IMR-90 (cell line): Measurements from ENCODE around the gene CNOT6. TPM values are rescaled to one million over a fixed set of nuclear protein-coding genes. Genes with fewer than 3 reads are reported as not detected.

ENCODE experiments used
- ATAC-seq: fragments of 200-7000 bp; cut with Tn5 transposase; 2 replicates; pipeline ENCODE4 v1.9.1; 2020; ENCODE audit warnings: low read depth, mild to moderate bottlenecking, moderate library complexity
- BruUV-seq: library from RNA; stranded (reverse); fragments of 400-500 nt; replicated peaks from 2 replicates; lab custom pipeline; 2021; lab: Mats Ljungman, UMichigan
- CTCF ChIA-PET: fragments of 300-600 bp; formaldehyde crosslinking; extraction: SDS; loops from one replicate; lab custom pipeline; 2021; ENCODE audit warnings: antibody characterized with exemption; lab: Yijun Ruan, JAX
- POLR2A ChIA-PET: fragments of 300-600 bp; sonication (Branson Sonifier 250); formaldehyde crosslinking; loops from one replicate; lab custom pipeline; 2022; ENCODE audit warnings: antibody characterized with exemption; ENCODE audit not compliant: unreplicated experiment; lab: Charles Lee
- DNase-seq: peaks from one replicate; pipeline ENCODE4 v3.0.0; 2013
- H2AFZ ChIP-seq: replicated peaks from 2 replicates; pipeline ENCODE3; 2013; ENCODE audit warnings: low read length, mild to moderate bottlenecking; ENCODE audit not compliant: poor library complexity
- H2AK5ac ChIP-seq: 2 replicates; pipeline ENCODE4 v1.6.1; 2013; ENCODE audit warnings: low read depth, low read length, inconsistent platforms
- H2AK9ac ChIP-seq: replicated peaks from 2 replicates; pipeline ENCODE3; 2013; ENCODE audit warnings: mild to moderate bottlenecking, low read depth, low read length, moderate library complexity; ENCODE audit not compliant: poor library complexity
- H2BK120ac ChIP-seq: 2 replicates; pipeline ENCODE4 v1.6.1; 2013; ENCODE audit warnings: low read depth, low read length, inconsistent platforms
- H2BK15ac ChIP-seq: 3 replicates; pipeline ENCODE4 v1.6.1; 2013; ENCODE audit warnings: low read depth, low read length, inconsistent platforms
- H2BK20ac ChIP-seq: 2 replicates; pipeline ENCODE4 v1.6.1; 2013; ENCODE audit warnings: low read depth, mild to moderate bottlenecking, inconsistent platforms, low read length, moderate library complexity
- H2BK5ac ChIP-seq: 2 replicates; pipeline ENCODE4 v1.6.1; 2013; ENCODE audit warnings: mild to moderate bottlenecking, low read depth, low read length, inconsistent platforms; ENCODE audit not compliant: poor library complexity, severe bottlenecking
- H3K14ac ChIP-seq: replicated peaks from 2 replicates; pipeline ENCODE4 v1.6.1; 2013; ENCODE audit warnings: low read depth, low read length, inconsistent platforms
- H3K18ac ChIP-seq: 2 replicates; pipeline ENCODE4 v1.6.1; 2013; ENCODE audit warnings: low read depth, low read length, control low read depth
- H3K23ac ChIP-seq: 2 replicates; pipeline ENCODE4 v1.6.1; 2013; ENCODE audit warnings: low read depth, low read length, inconsistent platforms
- H3K27ac ChIP-seq: 2 replicates; pipeline ENCODE4 v1.5.1; 2013; ENCODE audit warnings: mild to moderate bottlenecking, control low read depth, low read length; ENCODE audit not compliant: insufficient read depth
- H3K27me3 ChIP-seq: 2 replicates; pipeline ENCODE4 v1.6.1; 2013; ENCODE audit warnings: low read length; ENCODE audit not compliant: control insufficient read depth, insufficient read depth
- H3K36me3 ChIP-seq: 2 replicates; pipeline ENCODE4 v1.6.1; 2013; ENCODE audit warnings: low read length, mixed read lengths; ENCODE audit not compliant: control insufficient read depth, insufficient read depth
- H3K4ac ChIP-seq: 2 replicates; pipeline ENCODE4 v1.6.1; 2013; ENCODE audit warnings: low read depth, low read length, inconsistent platforms
- H3K4me1 ChIP-seq: 2 replicates; pipeline ENCODE4 v1.6.1; 2013; ENCODE audit warnings: low read length, mixed read lengths; ENCODE audit not compliant: control insufficient read depth, insufficient read depth
- H3K4me2 ChIP-seq: 2 replicates; pipeline ENCODE4 v1.6.1; 2013; ENCODE audit warnings: low read depth, mild to moderate bottlenecking, control low read depth, low read length, moderate library complexity
- H3K4me3 ChIP-seq: 2 replicates; pipeline ENCODE4 v1.5.1; 2013; ENCODE audit warnings: low read depth, mild to moderate bottlenecking, control low read depth, low read length, moderate library complexity; ENCODE audit not compliant: insufficient read depth
- H3K56ac ChIP-seq: 2 replicates; pipeline ENCODE4 v1.6.1; 2013; ENCODE audit warnings: low read length, inconsistent platforms; ENCODE audit not compliant: insufficient read depth; ENCODE audit errors: extremely low read depth
- H3K79me1 ChIP-seq, 2 experiments: 2 replicates each; pipeline ENCODE4 v1.6.1; 2013; ENCODE audit warnings: low read length in 2 of 2, inconsistent platforms in 1 of 2, low read depth in 1 of 2
- H3K9ac ChIP-seq: 2 replicates; pipeline ENCODE4 v1.6.1; 2013; ENCODE audit warnings: low read depth, low read length, control low read depth
- H3K9me1 ChIP-seq: 2 replicates; pipeline ENCODE4 v1.6.1; 2013; ENCODE audit warnings: low read length, inconsistent platforms; ENCODE audit not compliant: insufficient read depth
- H3K9me3 ChIP-seq: 2 replicates; pipeline ENCODE4 v1.6.1; 2013; ENCODE audit warnings: low read length; ENCODE audit not compliant: control insufficient read depth, insufficient read depth
- H4K20me1 ChIP-seq: 2 replicates; pipeline ENCODE4 v1.6.1; 2013; ENCODE audit warnings: low read length, inconsistent platforms; ENCODE audit not compliant: insufficient read depth
- H4K5ac ChIP-seq: 2 replicates; pipeline ENCODE4 v1.6.1; 2013; ENCODE audit warnings: mild to moderate bottlenecking, low read depth, low read length, control low read depth
- H4K8ac ChIP-seq, 2 experiments: 2 replicates each; pipeline ENCODE4 v1.6.1; 2013; ENCODE audit warnings: low read depth in 2 of 2, low read length in 2 of 2, control low read depth in 1 of 2, inconsistent platforms in 1 of 2
- H4K91ac ChIP-seq: 2 replicates; pipeline ENCODE4 v1.6.1; 2013; ENCODE audit warnings: low read depth, low read length, inconsistent platforms; ENCODE audit not compliant: insufficient read depth
- ELK1 ChIP-seq: fragments of 150-350 bp; IDR thresholded peaks from 2 replicates; pipeline ENCODE4 v1.6.1; 2016; ENCODE audit warnings: low read depth, mild to moderate bottlenecking, low read length, moderate library complexity, borderline replicate concordance
- NFE2L2 ChIP-seq: fragments of 150-350 bp; IDR thresholded peaks from 2 replicates; pipeline ENCODE4 v1.6.1; 2016; ENCODE audit warnings: low read depth, mild to moderate bottlenecking, low read length
- RFX5 ChIP-seq: IDR thresholded peaks from 2 replicates; pipeline ENCODE4 v1.8.0; 2012; ENCODE audit warnings: low read depth, mild to moderate bottlenecking, low read length, moderate library complexity
- USF2 ChIP-seq: fragments of 150-350 bp; IDR thresholded peaks from 2 replicates; pipeline ENCODE4 v1.6.1; 2017; ENCODE audit warnings: mild to moderate bottlenecking, antibody characterized with exemption, low read length, low read depth
- WGBS, 2 experiments: methylation state at CpG; one replicate each; pipeline versions ENCODE4 v1.1.5 to v1.1.7; 2013; ENCODE audit warnings: missing lambda C conversion rate in 2 of 2; ENCODE audit not compliant: insufficient read length in 1 of 2; ENCODE audit errors: extremely low coverage in 2 of 2; 5-methylcytosine and 5-hydroxymethylcytosine counted together
- dilution Hi-C: fragments of 300-500 bp; cut with HindIII; formaldehyde crosslinking; loops from one replicate; pipeline ENCODE4 v1.14.3; 2018; ENCODE audit warnings: low sequenced_read_pairs; ENCODE audit not compliant: unreplicated experiment
- in situ Hi-C: fragments of 300-500 bp; cut with MboI; formaldehyde crosslinking; loops from 3 replicates; pipeline ENCODE4 v1.14.3; 2019; ENCODE audit warnings: low sequenced_read_pairs, inconsistent platforms, mixed read lengths
- intact Hi-C: fragments of 100-400 bp; cut with micrococcal nuclease; formaldehyde crosslinking; loops from 2 replicates; pipeline ENCODE4 v1.10.0; 2022
- polyA plus RNA-seq, 3 experiments: library from polyadenylated mRNA; depleted of rRNA; stranded (reverse); fragments of >200 nt; gene quantifications; 2 replicates each; pipeline ENCODE4 v1.2.3, GENCODE V29; 2012; ENCODE audit warnings: low replicate concordance in 1 of 3
- total RNA-seq: library from RNA; depleted of rRNA; stranded (reverse); fragments of >200 nt; gene quantifications from 2 replicates; pipeline ENCODE4 v1.2.3, GENCODE V29; 2012

CNOT6 gene
- total and polyA plus RNA-seq, 2 of the 4 experiments (the other 2 are of a cell fraction) = 9.7 to 10.8 TPM

- H3K36me3 ChIP-seq = peaks cover 6% of the 10 kb centered on the region
- no peaks in the 10 kb centered on the region for H3K9me3 ChIP-seq
- H4K20me1 ChIP-seq = peaks cover 43% of the 10 kb centered on the region
- POLR2A ChIA-PET = no interaction called here
- no peak overlapping the region for H3K27ac ChIP-seq
- H3K4me2 ChIP-seq = no peak overlapping the region
- H2BK20ac ChIP-seq = no peak overlapping the region
- H3K9me1 ChIP-seq = peaks cover 10% of the 10 kb centered on the region
- no peak overlapping the region for H3K56ac ChIP-seq
- no peak overlapping the region for H3K9ac ChIP-seq
- CTCF ChIA-PET = no interaction called here
- H3K4me3 ChIP-seq = no peak overlapping the region
- no peak overlapping the region for H2AK9ac ChIP-seq
- in situ Hi-C loops (no loop called here), dilution Hi-C loops (no loop called here), intact Hi-C loops (no loop called here)
- DNase-seq (no peak), ATAC-seq (no peak)
- H2BK5ac ChIP-seq = no peak overlapping the region
- H2BK120ac ChIP-seq = no peak overlapping the region
- H2AFZ ChIP-seq = no peak overlapping the region
- peaks cover 41 to 63% of the 10 kb centered on the region in 2 experiments for H3K79me1 ChIP-seq
- no peak overlapping the region for H4K8ac ChIP-seq
- 74% methylated on average over 2 of the region's 3 CpGs; no CpG with 5 or more reads in 1 of the 2 experiments for WGBS, 2 experiments
- TF ChIP-seq RFX5 (no peak), ELK1 (no peak), USF2 (no peak), NFE2L2 (no peak)
- H3K18ac ChIP-seq = no peak overlapping the region
- no peak overlapping the region for H3K4ac ChIP-seq
- BruUV-seq = no TSS peak
- H3K4me1 ChIP-seq = peaks cover 13% of the 10 kb centered on the region
- H3K27me3 ChIP-seq = no peaks in the 10 kb centered on the region
- no peak overlapping the region for H4K91ac ChIP-seq
- no peak overlapping the region for H2AK5ac ChIP-seq
- H2BK15ac ChIP-seq = no peak overlapping the region
- no peak overlapping the region for H3K14ac ChIP-seq
- no peak overlapping the region for H4K5ac ChIP-seq
- no peak overlapping the region for H3K23ac ChIP-seq
Observed at GRCh38 chr5:180498378-180498777, 4.2 kb downstream of the CNOT6 start.
